ENCODE measurements around the gene PTPRS.

DNA sequence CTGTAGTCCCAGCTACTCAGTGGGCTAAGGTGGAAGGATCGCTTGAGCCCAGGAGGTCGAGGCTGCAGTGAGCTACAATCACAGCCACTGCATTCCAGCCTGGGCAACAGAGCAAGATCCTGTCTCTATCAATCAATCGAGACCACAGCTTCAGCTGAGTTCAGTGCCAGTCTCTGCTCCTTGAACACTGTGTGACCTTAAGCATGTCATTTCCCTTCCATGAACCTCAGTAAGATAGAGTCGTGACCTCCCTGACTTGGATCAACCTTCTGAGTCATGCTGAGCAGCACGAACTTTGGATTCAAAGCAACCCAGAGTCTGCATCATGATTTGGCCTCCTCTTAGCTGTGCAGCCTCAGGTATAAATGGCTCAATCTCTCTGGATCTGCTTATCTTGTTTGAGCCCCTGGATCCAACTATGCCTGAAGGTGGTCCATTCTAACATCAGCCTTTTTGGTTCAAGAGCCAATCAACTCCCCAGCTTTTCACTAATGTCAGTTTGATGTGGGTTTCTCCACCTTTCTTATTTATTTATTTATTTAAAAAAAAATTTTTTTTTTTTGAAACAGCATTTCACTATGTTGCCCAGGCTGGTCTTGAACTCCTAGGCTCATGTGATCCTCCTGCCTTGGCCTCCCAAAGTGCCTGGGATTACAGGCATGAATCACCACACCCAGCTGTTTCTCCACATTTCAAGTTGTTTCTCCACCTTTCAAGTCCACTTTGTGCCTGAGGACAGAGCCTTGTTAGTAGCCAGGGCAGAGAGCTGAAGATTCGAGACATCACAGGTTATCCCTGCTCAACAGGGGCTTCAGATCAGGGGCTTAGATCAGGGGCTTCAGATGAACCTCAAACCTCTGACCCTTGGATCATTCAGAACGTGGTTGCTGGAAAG lies 26.4 kb downstream of the PTPRS start:
- TF ChIP-seq, protein P1, sequence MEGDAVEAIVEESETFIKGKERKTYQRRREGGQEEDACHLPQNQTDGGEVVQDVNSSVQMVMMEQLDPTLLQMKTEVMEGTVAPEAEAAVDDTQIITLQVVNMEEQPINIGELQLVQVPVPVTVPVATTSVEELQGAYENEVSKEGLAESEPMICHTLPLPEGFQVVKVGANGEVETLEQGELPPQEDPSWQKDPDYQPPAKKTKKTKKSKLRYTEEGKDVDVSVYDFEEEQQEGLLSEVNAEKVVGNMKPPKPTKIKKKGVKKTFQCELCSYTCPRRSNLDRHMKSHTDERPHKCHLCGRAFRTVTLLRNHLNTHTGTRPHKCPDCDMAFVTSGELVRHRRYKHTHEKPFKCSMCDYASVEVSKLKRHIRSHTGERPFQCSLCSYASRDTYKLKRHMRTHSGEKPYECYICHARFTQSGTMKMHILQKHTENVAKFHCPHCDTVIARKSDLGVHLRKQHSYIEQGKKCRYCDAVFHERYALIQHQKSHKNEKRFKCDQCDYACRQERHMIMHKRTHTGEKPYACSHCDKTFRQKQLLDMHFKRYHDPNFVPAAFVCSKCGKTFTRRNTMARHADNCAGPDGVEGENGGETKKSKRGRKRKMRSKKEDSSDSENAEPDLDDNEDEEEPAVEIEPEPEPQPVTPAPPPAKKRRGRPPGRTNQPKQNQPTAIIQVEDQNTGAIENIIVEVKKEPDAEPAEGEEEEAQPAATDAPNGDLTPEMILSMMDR (conservative IDR thresholded peaks at IDR 0.05; ENCODE audit: low read depth, low read length), result no peak
- no peak for TF ChIP-seq EZH2 (IDR thresholded peaks at IDR 0.05; ENCODE audit: borderline replicate concordance, low read depth, low read length, poor library complexity, severe bottlenecking)

Data from A673 (cell line).